K562 (cell line): ENCODE measurements around the gene RELA. TPM values are rescaled to one million over a fixed set of nuclear protein-coding genes. Genes with fewer than 3 reads are reported as not detected.

Source experiments
- ATAC-seq: fragments of 200-7000 bp; cut with Tn5 transposase; 3 replicates; pipeline ENCODE4 v1.9.1; 2020; ENCODE audit warnings: moderate library complexity
- BruUV-seq: library from RNA; stranded (reverse); fragments of 400-500 nt; replicated peaks from 2 replicates; lab custom pipeline; 2021; lab: Mats Ljungman, UMichigan
- CTCF ChIA-PET: fragments of 300-600 bp; formaldehyde crosslinking; extraction: SDS; loops from one replicate; lab custom pipeline; 2021; ENCODE audit warnings: low intra/inter-chr PET ratio; lab: Yijun Ruan, JAX
- POLR2A ChIA-PET: fragments of 300-600, 350-650 bp; sonication (Branson Sonifier 250); formaldehyde crosslinking; extraction: SDS; loops from one replicate; lab custom pipeline; 2021; ENCODE audit warnings: antibody characterized with exemption, inconsistent platforms; lab: Yijun Ruan, JAX
- DNase-seq, 4 experiments: peaks; one replicate each; pipeline versions ENCODE4 v3.0.0 to v3.0.0-alpha.2; 2011 to 2018; ENCODE audit warnings: low spot score in 3 of 4, mixed read lengths in 3 of 4; ENCODE audit errors: extremely low read depth in 1 of 4
- FAIRE-seq: peaks from 2 replicates; lab custom pipeline; 2011; peaks lifted over from hg19 to GRCh38; lab: Jason Lieb, UNC
- H2AFZ ChIP-seq: 2 replicates; pipeline ENCODE4 v1.6.0; 2011; ENCODE audit warnings: low read depth, low read length, control low read depth, inconsistent platforms
- H3K27ac ChIP-seq: fragments of 200-600 bp; 3 replicates; pipeline ENCODE4 v1.8.0; 2011; ENCODE audit warnings: low read depth, mild to moderate bottlenecking, control low read depth, inconsistent platforms, low read length, moderate library complexity, mixed read lengths; ENCODE audit errors: extremely low read depth
- H3K27me3 ChIP-seq, 2 experiments: fragments of 300-600 bp in 1 of 2; 2 replicates in 1 of 2; 3 replicates in 1 of 2; pipeline versions ENCODE4 v1.6.0 to v1.8.0; 2011; ENCODE audit warnings: inconsistent platforms in 2 of 2, low read length in 2 of 2, mild to moderate bottlenecking in 1 of 2, mixed read lengths in 1 of 2, moderate library complexity in 1 of 2; ENCODE audit not compliant: control insufficient read depth in 2 of 2, insufficient read depth in 2 of 2
- H3K36me3 ChIP-seq: fragments of 300-600 bp; 3 replicates; pipeline ENCODE4 v1.8.0; 2011; ENCODE audit warnings: mild to moderate bottlenecking, low read length, inconsistent platforms; ENCODE audit not compliant: control insufficient read depth, insufficient read depth
- H3K4me1 ChIP-seq, 2 experiments: fragments of 200-600 bp in 1 of 2; replicated peaks in 1 of 2; 2 replicates in 1 of 2; 3 replicates in 1 of 2; pipeline versions ENCODE4 v1.5.1 to v1.8.0; 2011; ENCODE audit warnings: inconsistent platforms in 2 of 2, low read length in 2 of 2, mild to moderate bottlenecking in 1 of 2, mixed read lengths in 1 of 2, moderate library complexity in 1 of 2; ENCODE audit not compliant: control insufficient read depth in 2 of 2, insufficient read depth in 2 of 2
- H3K4me2 ChIP-seq: 2 replicates; pipeline ENCODE4 v1.6.1; 2011; ENCODE audit warnings: low read length, control low read depth, inconsistent platforms, mixed read lengths; ENCODE audit not compliant: insufficient read depth
- H3K4me3 ChIP-seq: fragments of 200-600 bp; sonication (generic), shearing (Covaris generic); 2 replicates; pipeline ENCODE4 v1.5.1; 2016; ENCODE audit warnings: control low read depth, inconsistent platforms
- H3K79me2 ChIP-seq: fragments of 200-600 bp; 3 replicates; pipeline ENCODE4 v1.8.0; 2011; ENCODE audit warnings: low read length, inconsistent platforms; ENCODE audit not compliant: control insufficient read depth, insufficient read depth
- H3K9ac ChIP-seq, 2 experiments: 2 replicates each; pipeline versions ENCODE4 v1.6.0 to v1.6.1; 2011; ENCODE audit warnings: low read depth in 2 of 2, low read length in 2 of 2, control low read depth in 1 of 2, inconsistent platforms in 1 of 2, mild to moderate bottlenecking in 1 of 2, mixed read lengths in 1 of 2; ENCODE audit not compliant: insufficient read depth in 1 of 2
- H3K9me1 ChIP-seq: one replicate; pipeline ENCODE4 v1.6.0; 2011; ENCODE audit warnings: inconsistent platforms, mild to moderate bottlenecking, low read length, moderate library complexity; ENCODE audit not compliant: control insufficient read depth, insufficient read depth
- H3K9me3 ChIP-seq: replicated peaks from 2 replicates; pipeline ENCODE4 v1.5.1; 2011; ENCODE audit warnings: low read depth, low read length, inconsistent platforms; ENCODE audit not compliant: control insufficient read depth, insufficient read depth
- H4K20me1 ChIP-seq: replicated peaks from 2 replicates; pipeline ENCODE4 v1.6.1; 2011; ENCODE audit warnings: low read length, inconsistent platforms, mixed read lengths; ENCODE audit not compliant: control insufficient read depth, insufficient read depth
- ATF7 ChIP-seq: fragments of 450-650 bp; IDR thresholded peaks from 2 replicates; pipeline ENCODE4 v1.7.1; 2014; ENCODE audit warnings: mild to moderate bottlenecking, moderate library complexity
- HDAC6 ChIP-seq: IDR thresholded peaks from 2 replicates; pipeline ENCODE4 v1.6.1; 2012; ENCODE audit warnings: low read depth, mild to moderate bottlenecking, control low read depth, inconsistent platforms, low read length, moderate library complexity
- NFATC3 ChIP-seq: fragments of 450-650 bp; IDR thresholded peaks from 2 replicates; pipeline ENCODE4 v1.6.1; 2017; ENCODE audit warnings: mild to moderate bottlenecking
- NONO ChIP-seq, 2 experiments: fragments of 200-400 bp in 1 of 2; fragments of 450-650 bp in 1 of 2; formaldehyde crosslinking in 1 of 2; IDR thresholded peaks; 2 replicates each; pipeline ENCODE4 v1.6.1; 2017; ENCODE audit warnings: low read depth in 2 of 2, mild to moderate bottlenecking in 2 of 2, moderate library complexity in 2 of 2, low read length in 1 of 2
- ZFX ChIP-seq: sonication (generic); formaldehyde crosslinking; IDR thresholded peaks from 2 replicates; pipeline ENCODE4 v1.8.0; 2022; ENCODE audit warnings: mild to moderate bottlenecking, missing genetic modification reagents, moderate library complexity
- ZKSCAN3 ChIP-seq: fragments of 250-450 bp; sonication (Bioruptor Pico); IDR thresholded peaks from 2 replicates; pipeline ENCODE4 v1.4.0; 2020
- ZNF146 ChIP-seq: IDR thresholded peaks from one replicate; pipeline ENCODE4 v1.6.1; 2018; ENCODE audit warnings: missing compliant biosample characterization; ENCODE audit not compliant: unreplicated experiment
- WGBS: fragments of 100-300 bp; shearing (Covaris generic); methylation state at CpG from one replicate; pipeline ENCODE4 v1.1.6; 2016; ENCODE audit warnings: low coverage, mixed read lengths; ENCODE audit not compliant: insufficient coverage; ENCODE audit errors: missing lambda C conversion rate; 5-methylcytosine and 5-hydroxymethylcytosine counted together
- in situ Hi-C: fragments of 300-500 bp; cut with MboI; formaldehyde crosslinking; loops from 4 replicates; pipeline ENCODE4 v1.15.0; 2018; ENCODE audit warnings: inconsistent platforms, mixed read lengths
- intact Hi-C: fragments of 100-400 bp; cut with micrococcal nuclease; formaldehyde crosslinking; loops from 2 replicates; pipeline ENCODE4 v1.14.2; 2022
- polyA plus RNA-seq, 8 experiments: library from polyadenylated mRNA; depleted of rRNA in 4 of 8; stranded (reverse) in 5 of 8; unstranded in 3 of 8; fragments of >200 nt; fragmentation: Nextera tagmentation in 2 of 8; fragmentation: Illumina TruSeq in 1 of 8; extraction: Ambion mirVana in 2 of 8; extraction: Trizol in 1 of 8; gene quantifications; 2 replicates each; pipeline versions ENCODE4 v1.2.1 to v1.2.3, GENCODE V29; 2011 to 2014; ENCODE audit warnings: inconsistent platforms in 1 of 8, missing spikeins in 1 of 8
- total RNA-seq, 7 experiments: library from RNA; depleted of rRNA in 6 of 7; stranded (reverse); fragments of >200 nt in 6 of 7; fragmentation: Illumina TruSeq in 2 of 7; extraction: Trizol in 2 of 7; gene quantifications; 2 replicates each; pipeline versions ENCODE4 v1.2.1 to v1.2.3, GENCODE V29; 2011 to 2021; ENCODE audit warnings: low replicate concordance in 1 of 7

The RELA gene
- total and polyA plus RNA-seq, 9 of the 15 experiments (the other 6 are each of a cell fraction or from before 2014, with no cell fraction given) = 6.0 to 67.4 (median 20.6) TPM

GRCh38 chr11:65680192-65680743 is 17.6 kb upstream of the RELA start:
- Histone ChIP-seq H3K9me3 (no peaks in the 10 kb centered on the region), H3K4me1 (no peaks in the 10 kb centered on the region; a peak in 1 of 5 replicates), H2AFZ (peak overlapping the region; percentile 83), H3K9me1 (no peaks in the 10 kb centered on the region), H3K4me3 (no peak overlapping the region), H3K79me2 (no peaks in the 10 kb centered on the region), H3K27ac (no peak overlapping the region), H3K9ac (no peak overlapping the region), H3K27me3 (no peaks in the 10 kb centered on the region; a peak in 1 of 5 replicates), H3K4me2 (no peak overlapping the region), H3K36me3 (no peaks in the 10 kb centered on the region), H4K20me1 (no peaks in the 10 kb centered on the region)
- intact Hi-C loops = no loop called here
- in situ Hi-C loops = no loop called here
- DNase-seq (no peak), FAIRE-seq (no peak), ATAC-seq (no peak)
- POLR2A ChIA-PET = interaction anchor here (0.6 to 1.4 kb wide), 3 partner anchors 21 to 69 kb away, joined by 3 read pairs; no protein-coding TSS in a partner anchor
- 69% methylated on average over 5 of the region's 5 CpGs for WGBS
- TF ChIP-seq ATF7 (no peak), HDAC6 (no peak), NFATC3 (no peak), NONO (IDR thresholded peaks at IDR 0.05; ENCODE audit: low read depth in 2 of 2, low read length in 1 of 2) (no peak), ZKSCAN3 (no peak), ZFX (CRISPR knock-in tag) (no peak), ZNF146 (CRISPR knock-in tag) (no peak)
- no TSS peak for BruUV-seq
- CTCF ChIA-PET = no interaction called here
